Heart left ventricle (tissue), 16 donors: ENCODE measurements around the gene NCAPG2. TPM values are rescaled to one million over a fixed set of nuclear protein-coding genes. Genes with fewer than 3 reads are reported as not detected.

Source experiments
- ATAC-seq, 4 donors: fragments of 200-7000 bp; cut with Tn5 transposase; one replicate each; pipeline ENCODE4 v1.9.1; 2020 to 2022; ENCODE audit warnings: moderate library complexity in 4 of 4, mild to moderate bottlenecking in 3 of 4, moderate number of reproducible peaks in 1 of 4
- DNase-seq, 5 donors: peaks; one replicate each; pipeline ENCODE4 v3.0.0-alpha.2; 2020
- H3K27ac ChIP-seq, 12 donors: fragments of 200-600 bp; sonication (generic) in 4 of 12; one replicate each; pipeline versions ENCODE4 v1.5.0 to v1.8.0; 2016 to 2022; ENCODE audit warnings: mild to moderate bottlenecking in 2 of 12
- H3K27me3 ChIP-seq, 9 donors: fragments of 200-600 bp; sonication (generic) in 2 of 9; one replicate each; pipeline versions ENCODE4 v1.5.1 to v1.8.0; 2016 to 2022; ENCODE audit warnings: mild to moderate bottlenecking in 3 of 9
- H3K36me3 ChIP-seq, 9 donors: fragments of 200-600 bp; sonication (generic) in 2 of 9; one replicate each; pipeline versions ENCODE4 v1.5.0 to v1.8.0; 2018 to 2022; ENCODE audit warnings: mild to moderate bottlenecking in 2 of 9
- H3K4me1 ChIP-seq, 12 donors: fragments of 200-600 bp; sonication (generic) in 4 of 12; one replicate each; pipeline versions ENCODE4 v1.5.0 to v1.8.0; 2016 to 2022; ENCODE audit warnings: mild to moderate bottlenecking in 3 of 12
- H3K4me3 ChIP-seq, 12 donors: fragments of 200-600 bp; sonication (generic) in 4 of 12; one replicate each; pipeline versions ENCODE4 v1.5.0 to v1.8.0; 2017 to 2022; ENCODE audit warnings: mild to moderate bottlenecking in 9 of 12, moderate library complexity in 4 of 12
- H3K9me3 ChIP-seq, 12 donors: fragments of 200-600 bp; sonication (generic) in 4 of 12; one replicate each; pipeline versions ENCODE4 v1.5.0 to v1.8.0; 2016 to 2022; ENCODE audit warnings: mild to moderate bottlenecking in 1 of 12
- CTCF ChIP-seq, 12 donors: fragments of 200-600 bp; sonication (generic) in 4 of 12; IDR thresholded peaks; one replicate each; pipeline versions ENCODE4 v1.5.0 to v1.8.0; 2018 to 2022; ENCODE audit warnings: antibody characterized with exemption in 12 of 12, mild to moderate bottlenecking in 5 of 12
- POLR2A ChIP-seq, 2 donors: fragments of 450-650 bp; IDR thresholded peaks; one replicate each; pipeline ENCODE4 v1.6.1; 2017; ENCODE audit warnings: antibody characterized with exemption in 2 of 2, mild to moderate bottlenecking in 2 of 2, moderate library complexity in 2 of 2
- WGBS, 4 donors: extraction: QIAGEN DNeasy Blood & Tissue Kit in 2 of 4; methylation state at CpG; one replicate each; pipeline versions ENCODE4 v1.1.5 to v1.1.7; 2013 to 2018; 5-methylcytosine and 5-hydroxymethylcytosine counted together
- intact Hi-C, 10 donors: fragments of 100-400 bp; cut with DNase I; formaldehyde crosslinking; loops; one replicate each; pipeline versions ENCODE4 v1.11.1 to v1.14.2; 2022
- polyA plus RNA-seq, 2 donors: library from polyadenylated mRNA; stranded (reverse); fragments of 200-250 nt; gene quantifications; one replicate each; pipeline ENCODE4 v1.2.3, GENCODE V29; 2013
- total RNA-seq, 9 donors: library from RNA; depleted of rRNA in 2 of 9; stranded (reverse); fragments of >200 nt in 2 of 9; fragmentation: NEBNext Ultra II Directional in 3 of 9; extraction: Animal tissue kit (Norgen Biotek cat#: 25700) in 3 of 9; gene quantifications; one replicate each; pipeline versions ENCODE4 v1.1.0 to v1.2.4, GENCODE V29; 2016 to 2023
- donor health status: ischemic (EF 13 %, LVEDD 7.1; RV severe dilation, severe dysfunction).
- donor health status: healthy with polysubstance abuse.
- donor health status: DM: no; HTN: yes; CAD: no.
- donor health status: DM: no; HTN: no; CAD: no.
- donor health status: ischemic (EF 25% LVEDD 6.9; RV normal size, moderate dysfunction).
- donor health status: ischemic (EF 25% LVEDD 5.7; RV mildly dilated, moderate dysfunction).
- donor health status: healthy.
- donor health status: DM: yes; HTN: yes; CAD: no.
- donor health status: ischemic (EF 35%, LVEDD 5.7; RV mildly dilated, moderate dysfunction).
- donor health status: nonischemic (EF 11% LVEDD 7.7; RV severe dilation, severe dysfunction).
- donor health status: DM: yes; HTN: yes; CAD: no.
- donor health status: PGD.
- donor health status: ischemic (EF 29% LVEDD 5.4; RV normal size, mild dysfunction).
- donor health status: nonischemic (EF 23%, LVEDD 6.1; RV moderate dilation, normal function).

Gene NCAPG2
- total and polyA plus RNA-seq, 11 donors = 1.1 to 12.5 (median 4.1) TPM

DNA sequence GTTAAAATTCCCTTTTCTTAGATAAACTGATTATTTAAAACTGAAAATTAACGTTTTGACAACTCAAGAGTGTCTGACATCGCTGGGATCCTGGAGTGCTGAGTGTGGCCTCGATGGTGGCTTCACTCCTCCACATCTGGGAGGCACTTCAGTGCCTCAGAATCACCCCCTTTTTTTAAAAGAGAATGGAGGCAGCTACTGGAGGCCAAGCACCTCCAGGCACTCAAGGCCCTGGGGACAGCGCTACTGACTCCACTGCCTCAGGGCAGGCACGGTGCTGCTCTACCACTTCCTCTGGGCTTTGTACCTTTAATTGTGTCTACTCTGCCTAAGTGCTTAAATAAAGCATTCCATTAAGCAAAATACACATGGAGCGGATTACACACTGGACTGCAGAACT is 27.2 kb upstream of the NCAPG2 start:
- peaks cover 0 to 70% (median 66%) of the 10 kb centered on the region in 9 donors for H3K36me3 ChIP-seq
- H3K4me1 ChIP-seq = peaks cover 0 to 10% (median 0%) of the 10 kb centered on the region in 12 donors
- H3K9me3 ChIP-seq = no peaks in the 10 kb centered on the region
- intact Hi-C loops = no loop called here
- no peak overlapping the region for H3K4me3 ChIP-seq
- TF ChIP-seq CTCF (IDR thresholded peaks at IDR 0.05) = no peak
- no peak for TF ChIP-seq POLR2A (IDR thresholded peaks at IDR 0.05)
- no peaks in the 10 kb centered on the region for H3K27me3 ChIP-seq
- WGBS, 4 donors = 84 to 95% (median 94%) methylated on average over 6 of the region's 6 CpGs
- ATAC-seq = no peak
- H3K27ac ChIP-seq = no peak overlapping the region
- no peak for DNase-seq

- no peak for DNase-seq
- 70 to 76% (median 73%) methylated on average over 23 of the region's 23 CpGs for WGBS, 4 donors
- peak in 1 of 4 donors; percentile 53 for ATAC-seq
- H3K9me3 ChIP-seq = no peaks in the 10 kb centered on the region
- peak overlapping the region in 2 of 12 donors; percentile 17 to 70 for H3K27ac ChIP-seq
- H3K4me1 ChIP-seq = peaks cover 0 to 10% (median 0%) of the 10 kb centered on the region in 12 donors
- no peak overlapping the region for H3K4me3 ChIP-seq
- intact Hi-C loops = no loop called here
- TF ChIP-seq POLR2A (IDR thresholded peaks at IDR 0.05) (no peak), CTCF (IDR thresholded peaks at IDR 0.05) (no peak)
- H3K27me3 ChIP-seq = no peaks in the 10 kb centered on the region
- peaks cover 0 to 59% (median 55%) of the 10 kb centered on the region in 9 donors for H3K36me3 ChIP-seq
Observed at GRCh38 chr7:158730383-158731346, 26.1 kb upstream of the NCAPG2 start.

- 89 to 92% (median 91%) methylated on average over 7 of the region's 7 CpGs for WGBS, 4 donors
Observed at GRCh38 chr7:158729646-158730382, 25.2 kb upstream of the NCAPG2 start.

More at GRCh38 chr7:158729646-158730382, 25.2 kb upstream of the NCAPG2 start:
- TF ChIP-seq CTCF (IDR thresholded peaks at IDR 0.05) (no peak), POLR2A (IDR thresholded peaks at IDR 0.05) (no peak)
- DNase-seq (no peak), ATAC-seq (no peak)
- Histone ChIP-seq H3K27ac (peak overlapping the region in 1 of 12 donors; percentile 70), H3K4me3 (no peak overlapping the region), H3K4me1 (peaks cover 0 to 10% (median 0%) of the 10 kb centered on the region in 12 donors), H3K36me3 (peaks cover 0 to 51% (median 47%) of the 10 kb centered on the region in 9 donors), H3K27me3 (no peaks in the 10 kb centered on the region), H3K9me3 (no peaks in the 10 kb centered on the region)
- intact Hi-C loops = no loop called here
